ENCODE results near the gene SPATA17.

SPATA17 gene

DNA sequence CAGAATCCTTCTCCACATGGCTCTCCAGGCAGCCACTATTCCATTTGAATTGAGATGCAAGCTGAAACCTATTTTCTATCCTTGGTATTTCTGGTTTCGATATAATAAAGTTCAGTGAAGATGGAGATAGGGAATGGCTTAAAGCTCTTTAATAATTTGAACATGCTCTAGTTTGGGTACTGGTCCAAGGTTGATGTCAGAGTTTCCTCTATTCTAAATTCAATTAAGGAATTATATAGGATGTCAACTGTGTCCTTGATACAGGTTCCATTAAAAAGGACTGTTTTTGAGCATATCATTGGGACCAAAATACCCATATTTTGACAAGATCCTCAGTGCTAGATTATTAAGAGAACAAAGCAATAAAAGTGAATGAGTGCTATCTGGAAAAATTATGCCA, 245.3 kb downstream of the SPATA17 start:
- TF ChIP-seq CTCF (IDR thresholded peaks at IDR 0.05; ENCODE audit: insufficient read depth, low read length, poor library complexity, severe bottlenecking) (no peak), EZH2phosphoT487 (conservative IDR thresholded peaks at IDR 0.05; ENCODE audit: low read length) (no peak)
- Histone ChIP-seq H3K79me2 (ENCODE audit: insufficient read depth, low read length) (no peaks in the 10 kb centered on the region), H4K20me1 (ENCODE audit: low read depth, low read length) (no peaks in the 10 kb centered on the region), H3K9me3 (ENCODE audit: insufficient read depth, low read length) (no peaks in the 10 kb centered on the region), H3K27me3 (ENCODE audit: low read length) (no peaks in the 10 kb centered on the region), H3K4me3 (ENCODE audit: insufficient read depth, low read length, poor library complexity, severe bottlenecking) (no peak overlapping the region), H3K9ac (ENCODE audit: low read length) (no peak overlapping the region), H3K36me3 (ENCODE audit: low read length) (no peaks in the 10 kb centered on the region), H3K9me2 (replicated peaks; ENCODE audit: insufficient read depth, low read length) (no peaks in the 10 kb centered on the region), H3F3A (ENCODE audit: insufficient read depth) (no peaks in the 10 kb centered on the region), H2AFZ (ENCODE audit: low read depth, low read length, severe bottlenecking) (no peak overlapping the region), H3K4me2 (ENCODE audit: low read depth, low read length, poor library complexity, severe bottlenecking) (no peak overlapping the region), H3K27ac (ENCODE audit: low read depth, low read length) (no peak overlapping the region)

GRCh38 chr1:217876896-217877295, 245.8 kb downstream of the SPATA17 start:
- no peaks in the 10 kb centered on the region for H3K9me3 ChIP-seq (ENCODE audit: insufficient read depth, low read length)
- no peak overlapping the region for H2AFZ ChIP-seq (ENCODE audit: low read depth, low read length, severe bottlenecking)
- no peak for TF ChIP-seq EZH2phosphoT487 (conservative IDR thresholded peaks at IDR 0.05; ENCODE audit: low read length)
- TF ChIP-seq CTCF (IDR thresholded peaks at IDR 0.05; ENCODE audit: insufficient read depth, low read length, poor library complexity, severe bottlenecking): no peak
- no peaks in the 10 kb centered on the region for H3K27me3 ChIP-seq (ENCODE audit: low read length)
- H3K27ac ChIP-seq (ENCODE audit: low read depth, low read length): no peak overlapping the region
- no peaks in the 10 kb centered on the region for H4K20me1 ChIP-seq (ENCODE audit: low read depth, low read length)
- H3F3A ChIP-seq (ENCODE audit: insufficient read depth): no peaks in the 10 kb centered on the region
- no peak overlapping the region for H3K9ac ChIP-seq (ENCODE audit: low read length)
- H3K4me3 ChIP-seq (ENCODE audit: insufficient read depth, low read length, poor library complexity, severe bottlenecking): no peak overlapping the region
- H3K79me2 ChIP-seq (ENCODE audit: insufficient read depth, low read length): no peaks in the 10 kb centered on the region
- H3K9me2 ChIP-seq (replicated peaks; ENCODE audit: insufficient read depth, low read length): no peaks in the 10 kb centered on the region
- no peak overlapping the region for H3K4me2 ChIP-seq (ENCODE audit: low read depth, low read length, poor library complexity, severe bottlenecking)
- H3K36me3 ChIP-seq (ENCODE audit: low read length): no peaks in the 10 kb centered on the region

- Histone ChIP-seq H3K9me2 (replicated peaks; ENCODE audit: insufficient read depth, low read length) (no peaks in the 10 kb centered on the region), H3K4me3 (ENCODE audit: insufficient read depth, low read length, poor library complexity, severe bottlenecking) (no peak overlapping the region), H3F3A (ENCODE audit: insufficient read depth) (no peaks in the 10 kb centered on the region), H3K27me3 (ENCODE audit: low read length) (no peaks in the 10 kb centered on the region), H3K36me3 (ENCODE audit: low read length) (no peaks in the 10 kb centered on the region), H2AFZ (ENCODE audit: low read depth, low read length, severe bottlenecking) (no peak overlapping the region), H3K79me2 (ENCODE audit: insufficient read depth, low read length) (no peaks in the 10 kb centered on the region), H3K4me2 (ENCODE audit: low read depth, low read length, poor library complexity, severe bottlenecking) (no peak overlapping the region), H3K9ac (ENCODE audit: low read length) (no peak overlapping the region), H3K27ac (ENCODE audit: low read depth, low read length) (no peak overlapping the region), H4K20me1 (ENCODE audit: low read depth, low read length) (no peaks in the 10 kb centered on the region), H3K9me3 (ENCODE audit: insufficient read depth, low read length) (no peaks in the 10 kb centered on the region)
- no peak for TF ChIP-seq CTCF (IDR thresholded peaks at IDR 0.05; ENCODE audit: insufficient read depth, low read length, poor library complexity, severe bottlenecking)
- TF ChIP-seq EZH2phosphoT487 (conservative IDR thresholded peaks at IDR 0.05; ENCODE audit: low read length): no peak
Measured at GRCh38 chr1:217881131-217881543, 250.0 kb downstream of the SPATA17 start.
